Measurements from ENCODE around the gene CDHR1. TPM values are rescaled to one million over a fixed set of nuclear protein-coding genes. Genes with fewer than 3 reads are reported as not detected.

The CDHR1 gene
- total RNA-seq, 1 experiment from 2014 or later: 6.6 TPM

DNA sequence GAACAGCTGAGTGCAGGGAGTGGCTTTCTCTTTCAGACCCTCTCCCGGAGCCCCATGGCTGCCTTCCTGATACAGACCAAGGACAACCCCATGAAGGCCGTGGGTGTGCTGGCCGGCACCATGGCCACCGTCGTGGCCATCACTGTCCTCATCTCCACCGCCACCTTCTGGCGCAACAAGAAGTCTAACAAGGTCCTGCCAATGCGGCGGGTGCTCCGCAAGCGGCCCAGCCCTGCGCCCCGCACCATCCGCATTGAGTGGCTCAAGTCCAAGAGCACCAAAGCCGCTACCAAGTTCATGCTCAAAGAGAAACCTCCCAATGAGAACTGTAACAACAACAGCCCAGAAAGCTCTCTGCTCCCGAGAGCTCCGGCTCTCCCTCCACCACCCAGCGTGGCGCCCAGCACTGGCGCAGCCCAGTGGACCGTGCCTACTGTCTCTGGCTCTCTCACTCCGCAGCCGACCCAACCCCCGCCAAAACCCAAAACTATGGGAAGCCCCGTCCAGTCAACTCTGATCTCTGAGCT, 19.8 kb downstream of the CDHR1 start:
- Histone ChIP-seq H3K4me2 (ENCODE audit: insufficient read depth, insufficient read length, low read length) (no peak overlapping the region), H3T11ph (ENCODE audit: low read length) (no peak overlapping the region), H3K79me1 (ENCODE audit: insufficient read depth, low read depth, low read length, poor library complexity, severe bottlenecking) (no peaks in the 10 kb centered on the region), H3K18ac (ENCODE audit: insufficient read length, low read depth, low read length) (no peak overlapping the region), H3K79me2 (ENCODE audit: insufficient read depth, low read length) (no peaks in the 10 kb centered on the region), H4K5ac (ENCODE audit: insufficient read length, low read depth, low read length) (no peak overlapping the region), H4K20me1 (ENCODE audit: control insufficient read depth, insufficient read depth, insufficient read length) (no peaks in the 10 kb centered on the region), H3K23me2 (ENCODE audit: insufficient read length, low read depth, low read length, poor library complexity, severe bottlenecking) (no peaks in the 10 kb centered on the region), H2BK12ac (ENCODE audit: insufficient read length, low read depth, low read length) (no peak overlapping the region), H3K56ac (ENCODE audit: insufficient read length, low read depth, low read length) (no peak overlapping the region), H3K9me3 (ENCODE audit: control insufficient read depth, low read depth, low read length) (no peaks in the 10 kb centered on the region), H3K27ac (ENCODE audit: insufficient read length, low read depth, low read length) (no peak overlapping the region), H3K4ac (ENCODE audit: low read depth, low read length) (no peak overlapping the region), H2AK5ac (ENCODE audit: insufficient read length, low read length) (no peak overlapping the region), H2BK20ac (ENCODE audit: low read depth, low read length, poor library complexity, severe bottlenecking) (no peak overlapping the region), H3K23ac (ENCODE audit: insufficient read length, low read depth, low read length) (no peak overlapping the region), H3K14ac (ENCODE audit: insufficient read depth, low read length) (no peak overlapping the region), H2BK120ac (ENCODE audit: low read depth, low read length, poor library complexity, severe bottlenecking) (no peak overlapping the region), H2BK5ac (ENCODE audit: insufficient read length, low read length) (no peak overlapping the region), H2BK15ac (ENCODE audit: low read depth, low read length) (no peak overlapping the region), H2AFZ (ENCODE audit: low read length) (no peak overlapping the region), H3K4me1 (ENCODE audit: insufficient read depth, low read length) (no peaks in the 10 kb centered on the region), H3K9ac (ENCODE audit: extremely low read depth, insufficient read length, low read length) (no peak overlapping the region), H4K91ac (ENCODE audit: insufficient read length, low read depth, low read length) (no peak overlapping the region), H3K27me3 (ENCODE audit: insufficient read depth, low read length) (no peaks in the 10 kb centered on the region), H4K8ac (replicated peaks; ENCODE audit: insufficient read length, low read depth, low read length) (no peak overlapping the region)
- WGBS (ENCODE audit: extremely low coverage, insufficient read length, low lambda C conversion rate): no CpG with 5 or more reads among the region's 25 CpGs
- H3K9me3 Mint-ChIP-seq: no peaks in the 10 kb centered on the region
- H3K4me3 Mint-ChIP-seq: no peak overlapping the region
- H3K27me3 Mint-ChIP-seq (ENCODE audit: low read depth): no peaks in the 10 kb centered on the region
- H3K27ac Mint-ChIP-seq: peak overlapping the region in 1 of 3 experiments; percentile 79; a peak in 2 of 7 replicates
- TF ChIP-seq, protein P1, sequence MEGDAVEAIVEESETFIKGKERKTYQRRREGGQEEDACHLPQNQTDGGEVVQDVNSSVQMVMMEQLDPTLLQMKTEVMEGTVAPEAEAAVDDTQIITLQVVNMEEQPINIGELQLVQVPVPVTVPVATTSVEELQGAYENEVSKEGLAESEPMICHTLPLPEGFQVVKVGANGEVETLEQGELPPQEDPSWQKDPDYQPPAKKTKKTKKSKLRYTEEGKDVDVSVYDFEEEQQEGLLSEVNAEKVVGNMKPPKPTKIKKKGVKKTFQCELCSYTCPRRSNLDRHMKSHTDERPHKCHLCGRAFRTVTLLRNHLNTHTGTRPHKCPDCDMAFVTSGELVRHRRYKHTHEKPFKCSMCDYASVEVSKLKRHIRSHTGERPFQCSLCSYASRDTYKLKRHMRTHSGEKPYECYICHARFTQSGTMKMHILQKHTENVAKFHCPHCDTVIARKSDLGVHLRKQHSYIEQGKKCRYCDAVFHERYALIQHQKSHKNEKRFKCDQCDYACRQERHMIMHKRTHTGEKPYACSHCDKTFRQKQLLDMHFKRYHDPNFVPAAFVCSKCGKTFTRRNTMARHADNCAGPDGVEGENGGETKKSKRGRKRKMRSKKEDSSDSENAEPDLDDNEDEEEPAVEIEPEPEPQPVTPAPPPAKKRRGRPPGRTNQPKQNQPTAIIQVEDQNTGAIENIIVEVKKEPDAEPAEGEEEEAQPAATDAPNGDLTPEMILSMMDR (conservative IDR thresholded peaks at IDR 0.05): no peak
- H3K4me1 Mint-ChIP-seq: peaks cover 0 to 6% of the 10 kb centered on the region in 2 experiments; a peak in 3 of 4 replicates
- peak; percentile 49 for DNase-seq
- H3K36me3 Mint-ChIP-seq (ENCODE audit: insufficient read depth in 1 of 3, low read depth in 3 of 3): no peaks in the 10 kb centered on the region; a peak in 1 of 7 replicates

Measured in H9 (cell line).